KMS-11 (cell line): Measurements from ENCODE around the gene VPREB1.
"Not testable (repeated sequence)": the region's sequence is repeated elsewhere in the genome, so short reads cannot be mapped to it uniquely, and the experiment has no call there.

ENCODE experiments used
- H2AFZ ChIP-seq: fragments of 200-600 bp; sonication (generic); 2 replicates; pipeline ENCODE4 v1.6.1; 2016; ENCODE audit warnings: antibody characterized with exemption, mixed run types, low read depth
- H3K27ac ChIP-seq: fragments of 200-600 bp; sonication (generic); 2 replicates; pipeline ENCODE4 v1.6.1; 2016; ENCODE audit warnings: mild to moderate bottlenecking, mixed run types
- H3K27me3 ChIP-seq: fragments of 200-600 bp; sonication (generic); 2 replicates; pipeline ENCODE4 v1.6.1; 2017; ENCODE audit warnings: mild to moderate bottlenecking, low read depth, mixed run types, moderate library complexity; ENCODE audit not compliant: insufficient read depth
- H3K36me3 ChIP-seq: fragments of 200-600 bp; sonication (generic); 2 replicates; pipeline ENCODE4 v1.6.1; 2017; ENCODE audit warnings: mild to moderate bottlenecking, mixed run types; ENCODE audit not compliant: insufficient read depth
- H3K4me1 ChIP-seq: fragments of 200-600 bp; sonication (generic); 2 replicates; pipeline ENCODE4 v1.6.1; 2016; ENCODE audit warnings: mild to moderate bottlenecking, low read depth, mixed run types; ENCODE audit not compliant: poor library complexity, severe bottlenecking
- H3K4me2 ChIP-seq: fragments of 200-600 bp; sonication (generic); 2 replicates; pipeline ENCODE4 v1.7.0; 2016; ENCODE audit warnings: mild to moderate bottlenecking, mixed run types
- H3K4me3 ChIP-seq: fragments of 200-600 bp; sonication (generic); IDR thresholded peaks from 2 replicates; pipeline ENCODE4 v1.6.1; 2017; ENCODE audit warnings: low read depth, low read length, mixed read lengths; ENCODE audit not compliant: insufficient read depth
- H3K79me2 ChIP-seq: fragments of 200-600 bp; sonication (generic); 2 replicates; pipeline ENCODE4 v1.6.1; 2016; ENCODE audit warnings: low read depth, mixed run types; ENCODE audit not compliant: insufficient read depth
- H3K9ac ChIP-seq: fragments of 200-600 bp; sonication (generic); 2 replicates; pipeline ENCODE4 v1.6.1; 2016; ENCODE audit warnings: mild to moderate bottlenecking, mixed run types
- H4K20me1 ChIP-seq: fragments of 200-600 bp; sonication (generic); 2 replicates; pipeline ENCODE4 v1.6.1; 2016; ENCODE audit warnings: mild to moderate bottlenecking, mixed run types; ENCODE audit not compliant: insufficient read depth

Gene VPREB1

GRCh38 chr22:22287106-22287626 is 42.6 kb downstream of the VPREB1 start:
- not testable (repeated sequence) for H3K36me3 ChIP-seq, H3K9ac ChIP-seq, H3K27ac ChIP-seq, H3K4me3 ChIP-seq, H3K4me1 ChIP-seq, H4K20me1 ChIP-seq, H3K79me2 ChIP-seq, H3K27me3 ChIP-seq, H2AFZ ChIP-seq, H3K4me2 ChIP-seq

DNA sequence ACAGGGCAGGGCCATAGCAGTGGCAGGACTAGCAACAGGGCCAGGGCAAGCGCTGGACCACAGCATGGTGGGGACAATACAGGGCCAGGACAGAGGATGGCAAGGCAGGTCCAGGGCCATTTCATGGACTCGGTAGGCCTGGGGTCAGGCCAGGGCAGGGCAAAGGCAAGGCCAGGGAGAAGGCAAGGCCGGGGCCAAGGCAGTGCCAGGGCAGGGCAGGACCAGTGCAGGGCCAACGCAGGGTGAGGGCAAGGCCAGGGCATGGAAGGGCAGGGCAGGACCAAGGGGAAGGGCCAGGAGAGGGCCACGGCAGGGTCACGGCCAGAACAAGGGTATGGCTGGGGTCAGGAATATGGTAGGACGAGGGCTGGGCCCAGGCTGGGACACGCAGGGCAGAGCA is 45.1 kb downstream of the VPREB1 start:
- not testable (repeated sequence) for H3K27ac ChIP-seq, H4K20me1 ChIP-seq, H3K4me1 ChIP-seq, H3K4me2 ChIP-seq, H3K36me3 ChIP-seq, H3K79me2 ChIP-seq, H3K9ac ChIP-seq, H3K4me3 ChIP-seq, H3K27me3 ChIP-seq, H2AFZ ChIP-seq

DNA sequence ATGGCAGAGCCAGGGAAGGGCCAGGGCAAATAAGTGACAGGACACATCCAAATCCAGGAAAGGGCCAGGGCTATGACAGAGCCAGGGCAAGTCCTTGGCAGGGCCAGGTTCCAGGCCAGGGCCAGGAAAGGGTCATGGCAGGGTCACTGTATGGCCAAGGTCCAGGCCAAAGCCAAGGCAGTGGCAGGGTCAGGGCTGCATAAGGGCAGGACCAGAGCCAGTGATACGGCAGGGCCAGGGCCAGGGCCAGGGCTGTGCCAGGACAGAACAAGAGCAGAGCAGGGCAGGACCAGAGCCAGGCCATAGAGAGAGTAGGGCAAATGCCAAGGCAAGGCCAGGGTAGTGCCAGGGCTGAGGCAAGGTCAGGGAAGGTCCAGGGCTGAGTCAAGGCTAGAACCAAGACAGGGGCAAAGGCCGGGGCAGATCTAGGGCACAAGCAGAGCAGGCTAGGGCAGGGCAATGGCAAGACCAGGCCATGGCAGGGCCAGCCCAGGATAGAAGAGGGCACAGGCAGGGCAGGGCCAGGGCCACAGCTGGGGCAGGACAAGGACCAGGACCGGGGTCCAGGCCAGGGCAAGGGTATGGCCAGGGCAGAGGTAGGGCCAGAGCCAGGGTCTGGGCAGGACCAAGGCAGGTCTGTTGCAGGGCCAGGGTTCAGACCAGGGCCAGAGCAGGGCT is 46.7 kb downstream of the VPREB1 start:
- H2AFZ ChIP-seq, H3K4me1 ChIP-seq, H3K9ac ChIP-seq, H3K79me2 ChIP-seq, H3K36me3 ChIP-seq, H3K4me3 ChIP-seq, H3K27ac ChIP-seq, H3K27me3 ChIP-seq, H3K4me2 ChIP-seq, H4K20me1 ChIP-seq: not testable (repeated sequence)

DNA sequence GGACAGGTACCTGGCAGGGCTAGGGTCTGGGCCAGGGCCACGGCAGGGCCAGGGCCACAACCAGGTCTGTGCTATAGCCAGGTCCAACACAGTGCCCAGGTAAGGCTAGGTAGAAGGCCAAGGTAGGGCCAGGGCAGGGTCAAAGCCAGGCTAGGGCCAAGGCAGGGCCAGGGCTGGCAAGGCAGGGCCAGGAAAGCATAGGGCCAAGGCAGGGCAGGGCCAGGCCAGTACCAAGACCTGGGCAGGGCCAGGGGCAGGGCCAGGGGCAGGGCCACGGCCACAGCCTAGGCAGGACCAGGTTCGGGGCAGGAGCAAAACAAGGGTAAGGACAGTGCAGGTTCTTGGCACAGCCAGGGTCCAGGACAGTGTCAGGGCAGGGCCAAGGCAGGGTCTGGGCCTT is 48.1 kb downstream of the VPREB1 start:
- not testable (repeated sequence) for H4K20me1 ChIP-seq, H2AFZ ChIP-seq, H3K4me3 ChIP-seq, H3K36me3 ChIP-seq, H3K79me2 ChIP-seq, H3K27ac ChIP-seq, H3K4me2 ChIP-seq, H3K9ac ChIP-seq, H3K4me1 ChIP-seq, H3K27me3 ChIP-seq

DNA sequence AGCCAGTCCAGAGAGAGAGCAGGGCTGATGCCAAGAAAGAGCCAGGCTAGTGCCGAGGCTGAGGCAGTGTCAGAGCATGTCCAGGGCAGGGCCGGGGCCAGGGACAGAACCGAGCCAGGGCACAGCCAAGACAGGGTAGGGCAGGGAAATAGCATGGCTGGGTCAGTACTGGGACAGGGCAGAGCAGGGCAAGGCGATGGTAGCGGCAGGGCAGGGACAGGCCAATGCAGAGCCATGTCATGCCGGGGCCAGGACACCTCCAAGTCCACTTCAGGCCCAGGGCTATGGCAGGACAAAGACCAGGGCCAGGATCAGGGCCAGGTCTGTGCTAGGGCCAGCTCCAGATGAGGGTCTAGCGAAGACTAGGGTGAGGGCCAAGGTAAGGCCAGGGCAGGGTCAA is 48.9 kb downstream of the VPREB1 start:
- H2AFZ ChIP-seq, H3K4me3 ChIP-seq, H3K4me1 ChIP-seq, H3K79me2 ChIP-seq, H4K20me1 ChIP-seq, H3K27ac ChIP-seq, H3K9ac ChIP-seq, H3K27me3 ChIP-seq, H3K4me2 ChIP-seq, H3K36me3 ChIP-seq: not testable (repeated sequence)

DNA sequence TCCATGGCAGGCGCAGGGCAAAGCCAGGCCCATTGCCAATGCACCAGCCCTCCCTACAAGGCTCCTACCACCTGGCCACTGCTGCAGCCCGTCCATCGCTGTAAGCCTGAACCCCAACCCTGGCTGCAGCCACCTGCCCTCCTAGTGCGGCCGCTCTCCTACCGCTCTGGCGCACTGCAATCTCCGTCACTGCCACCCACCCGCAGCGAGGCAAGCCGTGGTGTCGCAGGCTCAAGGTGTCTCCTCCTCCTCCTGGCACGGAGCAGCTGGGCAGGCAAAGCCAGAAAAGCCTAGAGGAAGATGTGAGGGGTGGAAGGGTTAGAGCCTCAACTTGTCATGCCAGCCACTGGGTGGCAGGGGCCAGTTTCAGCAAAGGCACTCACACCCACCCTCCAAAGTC is 50.1 kb downstream of the VPREB1 start:
- not testable (repeated sequence) for H3K4me2 ChIP-seq, H3K9ac ChIP-seq, H3K27me3 ChIP-seq, H3K4me3 ChIP-seq, H4K20me1 ChIP-seq, H3K36me3 ChIP-seq, H2AFZ ChIP-seq, H3K4me1 ChIP-seq, H3K27ac ChIP-seq
- peaks cover 15% of the 10 kb centered on the region; the same call in 1 of the 2 replicates for H3K79me2 ChIP-seq
